K562 (cell line): Measurements from ENCODE around the gene KRTAP4-12. TPM values are rescaled to one million over a fixed set of nuclear protein-coding genes. Genes with fewer than 3 reads are reported as not detected.
"Not testable (repeated sequence)": the region's sequence is repeated elsewhere in the genome, so short reads cannot be mapped to it uniquely, and the experiment has no call there.

ENCODE experiments used
- ATAC-seq: fragments of 200-7000 bp; cut with Tn5 transposase; 3 replicates; pipeline ENCODE4 v1.9.1; 2020; ENCODE audit warnings: moderate library complexity
- BruUV-seq: library from RNA; stranded (reverse); fragments of 400-500 nt; replicated peaks from 2 replicates; lab custom pipeline; 2021; lab: Mats Ljungman, UMichigan
- CTCF ChIA-PET: fragments of 300-600 bp; formaldehyde crosslinking; extraction: SDS; loops from one replicate; lab custom pipeline; 2021; ENCODE audit warnings: low intra/inter-chr PET ratio; lab: Yijun Ruan, JAX
- POLR2A ChIA-PET: fragments of 300-600, 350-650 bp; sonication (Branson Sonifier 250); formaldehyde crosslinking; extraction: SDS; loops from one replicate; lab custom pipeline; 2021; ENCODE audit warnings: antibody characterized with exemption, inconsistent platforms; lab: Yijun Ruan, JAX
- DNase-seq, 4 experiments: peaks; one replicate each; pipeline versions ENCODE4 v3.0.0 to v3.0.0-alpha.2; 2011 to 2018; ENCODE audit warnings: low spot score in 3 of 4, mixed read lengths in 3 of 4; ENCODE audit errors: extremely low read depth in 1 of 4
- FAIRE-seq: peaks from 2 replicates; lab custom pipeline; 2011; peaks lifted over from hg19 to GRCh38; lab: Jason Lieb, UNC
- H2AFZ ChIP-seq: 2 replicates; pipeline ENCODE4 v1.6.0; 2011; ENCODE audit warnings: low read depth, low read length, control low read depth, inconsistent platforms
- H3K27ac ChIP-seq: fragments of 200-600 bp; 3 replicates; pipeline ENCODE4 v1.8.0; 2011; ENCODE audit warnings: low read depth, mild to moderate bottlenecking, control low read depth, inconsistent platforms, low read length, moderate library complexity, mixed read lengths; ENCODE audit errors: extremely low read depth
- H3K27me3 ChIP-seq, 2 experiments: fragments of 300-600 bp in 1 of 2; 2 replicates in 1 of 2; 3 replicates in 1 of 2; pipeline versions ENCODE4 v1.6.0 to v1.8.0; 2011; ENCODE audit warnings: inconsistent platforms in 2 of 2, low read length in 2 of 2, mild to moderate bottlenecking in 1 of 2, mixed read lengths in 1 of 2, moderate library complexity in 1 of 2; ENCODE audit not compliant: control insufficient read depth in 2 of 2, insufficient read depth in 2 of 2
- H3K36me3 ChIP-seq: fragments of 300-600 bp; 3 replicates; pipeline ENCODE4 v1.8.0; 2011; ENCODE audit warnings: mild to moderate bottlenecking, low read length, inconsistent platforms; ENCODE audit not compliant: control insufficient read depth, insufficient read depth
- H3K4me1 ChIP-seq, 2 experiments: fragments of 200-600 bp in 1 of 2; replicated peaks in 1 of 2; 2 replicates in 1 of 2; 3 replicates in 1 of 2; pipeline versions ENCODE4 v1.5.1 to v1.8.0; 2011; ENCODE audit warnings: inconsistent platforms in 2 of 2, low read length in 2 of 2, mild to moderate bottlenecking in 1 of 2, mixed read lengths in 1 of 2, moderate library complexity in 1 of 2; ENCODE audit not compliant: control insufficient read depth in 2 of 2, insufficient read depth in 2 of 2
- H3K4me2 ChIP-seq: 2 replicates; pipeline ENCODE4 v1.6.1; 2011; ENCODE audit warnings: low read length, control low read depth, inconsistent platforms, mixed read lengths; ENCODE audit not compliant: insufficient read depth
- H3K4me3 ChIP-seq: fragments of 200-600 bp; sonication (generic), shearing (Covaris generic); 2 replicates; pipeline ENCODE4 v1.5.1; 2016; ENCODE audit warnings: control low read depth, inconsistent platforms
- H3K79me2 ChIP-seq: fragments of 200-600 bp; 3 replicates; pipeline ENCODE4 v1.8.0; 2011; ENCODE audit warnings: low read length, inconsistent platforms; ENCODE audit not compliant: control insufficient read depth, insufficient read depth
- H3K9ac ChIP-seq, 2 experiments: 2 replicates each; pipeline versions ENCODE4 v1.6.0 to v1.6.1; 2011; ENCODE audit warnings: low read depth in 2 of 2, low read length in 2 of 2, control low read depth in 1 of 2, inconsistent platforms in 1 of 2, mild to moderate bottlenecking in 1 of 2, mixed read lengths in 1 of 2; ENCODE audit not compliant: insufficient read depth in 1 of 2
- H3K9me1 ChIP-seq: one replicate; pipeline ENCODE4 v1.6.0; 2011; ENCODE audit warnings: inconsistent platforms, mild to moderate bottlenecking, low read length, moderate library complexity; ENCODE audit not compliant: control insufficient read depth, insufficient read depth
- H3K9me3 ChIP-seq: replicated peaks from 2 replicates; pipeline ENCODE4 v1.5.1; 2011; ENCODE audit warnings: low read depth, low read length, inconsistent platforms; ENCODE audit not compliant: control insufficient read depth, insufficient read depth
- H4K20me1 ChIP-seq: replicated peaks from 2 replicates; pipeline ENCODE4 v1.6.1; 2011; ENCODE audit warnings: low read length, inconsistent platforms, mixed read lengths; ENCODE audit not compliant: control insufficient read depth, insufficient read depth
- AFF4 ChIP-seq: sonication (generic); formaldehyde crosslinking; IDR thresholded peaks from 2 replicates; pipeline ENCODE4 v1.8.0; 2023; ENCODE audit warnings: mild to moderate bottlenecking, missing genetic modification reagents
- FOXA1 ChIP-seq: fragments of 450-650 bp; IDR thresholded peaks from 2 replicates; pipeline ENCODE4 v1.6.1; 2016; ENCODE audit warnings: mild to moderate bottlenecking, borderline replicate concordance
- KLF16 ChIP-seq: IDR thresholded peaks from 2 replicates; pipeline ENCODE4 v1.6.1; 2016; ENCODE audit warnings: antibody characterized with exemption
- MCM3 ChIP-seq: fragments of 450-650 bp; IDR thresholded peaks from 2 replicates; pipeline ENCODE4 v1.6.1; 2016
- PCBP1 ChIP-seq: fragments of 200-400 bp; formaldehyde crosslinking; IDR thresholded peaks from 2 replicates; pipeline ENCODE4 v1.6.1; 2018; ENCODE audit warnings: mild to moderate bottlenecking, low read depth, low read length; ENCODE audit not compliant: poor library complexity, severe bottlenecking
- POLR2H ChIP-seq: IDR thresholded peaks from 2 replicates; pipeline ENCODE4 v1.6.1; 2016; ENCODE audit warnings: missing genetic modification characterization, low read depth, mild to moderate bottlenecking, control low read depth, missing compliant biosample characterization, moderate library complexity
- SAFB ChIP-seq: fragments of 200-400 bp; formaldehyde crosslinking; IDR thresholded peaks from 2 replicates; pipeline ENCODE4 v1.6.1; 2017; ENCODE audit warnings: low read depth, low read length, borderline replicate concordance
- STAG1 ChIP-seq: sonication (generic); formaldehyde crosslinking; IDR thresholded peaks from 2 replicates; pipeline ENCODE4 v1.5.0; 2020; ENCODE audit warnings: missing genetic modification reagents, borderline replicate concordance
- U2AF2 ChIP-seq: fragments of 200-400 bp; formaldehyde crosslinking; optimal IDR thresholded peaks from 2 replicates; pipeline ENCODE3; 2017; ENCODE audit warnings: low read depth, mild to moderate bottlenecking, low read length
- ZNF668 ChIP-seq: fragments of 250-450 bp; sonication (Bioruptor Pico); IDR thresholded peaks from 2 replicates; pipeline ENCODE4 v1.8.0; 2022; ENCODE audit warnings: mild to moderate bottlenecking, inconsistent platforms
- WGBS: fragments of 100-300 bp; shearing (Covaris generic); methylation state at CpG from one replicate; pipeline ENCODE4 v1.1.6; 2016; ENCODE audit warnings: low coverage, mixed read lengths; ENCODE audit not compliant: insufficient coverage; ENCODE audit errors: missing lambda C conversion rate; 5-methylcytosine and 5-hydroxymethylcytosine counted together
- in situ Hi-C: fragments of 300-500 bp; cut with MboI; formaldehyde crosslinking; loops from 4 replicates; pipeline ENCODE4 v1.15.0; 2018; ENCODE audit warnings: inconsistent platforms, mixed read lengths
- intact Hi-C: fragments of 100-400 bp; cut with micrococcal nuclease; formaldehyde crosslinking; loops from 2 replicates; pipeline ENCODE4 v1.14.2; 2022
- polyA plus RNA-seq, 8 experiments: library from polyadenylated mRNA; depleted of rRNA in 4 of 8; stranded (reverse) in 5 of 8; unstranded in 3 of 8; fragments of >200 nt; fragmentation: Nextera tagmentation in 2 of 8; fragmentation: Illumina TruSeq in 1 of 8; extraction: Ambion mirVana in 2 of 8; extraction: Trizol in 1 of 8; gene quantifications; 2 replicates each; pipeline versions ENCODE4 v1.2.1 to v1.2.3, GENCODE V29; 2011 to 2014; ENCODE audit warnings: inconsistent platforms in 1 of 8, missing spikeins in 1 of 8
- total RNA-seq, 7 experiments: library from RNA; depleted of rRNA in 6 of 7; stranded (reverse); fragments of >200 nt in 6 of 7; fragmentation: Illumina TruSeq in 2 of 7; extraction: Trizol in 2 of 7; gene quantifications; 2 replicates each; pipeline versions ENCODE4 v1.2.1 to v1.2.3, GENCODE V29; 2011 to 2021; ENCODE audit warnings: low replicate concordance in 1 of 7

The KRTAP4-12 gene
- total and polyA plus RNA-seq, 9 of the 15 experiments (the other 6 are each of a cell fraction or from before 2014, with no cell fraction given), result not detected

- TF ChIP-seq STAG1 (CRISPR knock-in tag), result no peak
These were observed 5.3 kb downstream of the KRTAP4-12 start (continued) for GRCh38 chr17:41118721-41119120.

DNA sequence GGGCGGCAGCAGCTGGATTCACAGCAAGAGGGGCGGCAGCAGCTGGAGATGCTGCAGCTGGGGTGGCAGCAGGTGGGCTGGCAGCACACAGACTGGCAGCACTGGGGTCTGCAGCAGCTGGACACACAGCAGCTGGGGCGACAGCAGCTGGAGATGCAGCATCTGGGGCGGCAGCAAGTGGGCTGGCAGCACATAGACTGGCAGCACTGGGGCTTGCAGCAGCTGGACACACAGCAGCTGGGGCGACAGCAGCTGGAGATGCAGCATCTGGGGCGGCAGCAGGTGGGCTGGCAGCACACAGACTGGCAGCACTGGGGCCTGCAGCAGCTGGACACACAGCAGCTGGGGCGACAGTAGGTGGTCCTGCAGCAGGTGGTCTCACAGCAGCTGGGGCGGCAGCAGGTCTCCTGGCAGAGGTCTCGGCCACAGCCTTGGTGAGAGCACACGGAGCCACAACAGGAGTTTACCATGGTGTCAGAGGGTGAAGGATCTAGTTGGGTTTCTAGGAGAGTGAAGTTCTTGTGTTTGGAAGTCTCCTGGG, 6.1 kb downstream of the KRTAP4-12 start, which contains the start of gene KRTAP4-11:
Gene KRTAP4-11 (minus strand): TSS at position 528 of the 541 bp plus-strand sequence. CDS start 58 bp downstream, at position 470.
- DNase-seq, H3K9me1 ChIP-seq, H3K4me1 ChIP-seq, H3K4me3 ChIP-seq, H3K36me3 ChIP-seq, H3K4me2 ChIP-seq, H3K79me2 ChIP-seq, H3K9me3 ChIP-seq, FAIRE-seq, intact Hi-C loops, H3K9ac ChIP-seq, ATAC-seq, H3K27me3 ChIP-seq, H3K27ac ChIP-seq, POLR2A ChIA-PET, in situ Hi-C loops, H2AFZ ChIP-seq, H4K20me1 ChIP-seq, BruUV-seq: not testable (repeated sequence)
- WGBS, result 0% methylated on average over 10 of the region's 10 CpGs
- CTCF ChIA-PET, result interaction anchor here (0.7 kb wide), 1 partner anchor 216 kb away, joined by 3 read pairs; no protein-coding TSS in a partner anchor

GRCh38 chr17:41116297-41116696, 7.7 kb downstream of the KRTAP4-12 start:
- no peaks in the 10 kb centered on the region for H4K20me1 ChIP-seq
- BruUV-seq, result no TSS peak
- no peaks in the 10 kb centered on the region for H3K9me1 ChIP-seq
- DNase-seq (no peak), FAIRE-seq (no peak), ATAC-seq (no peak)
- in situ Hi-C loops, result no loop called here
- ChIA-PET POLR2A (interaction anchor here (0.6 kb wide), 1 partner anchor 11 kb away, joined by 3 read pairs; no protein-coding TSS in a partner anchor), CTCF (no interaction called here)
- TF ChIP-seq SAFB, result no peak
- TF ChIP-seq FOXA1, result no peak
- no peak for TF ChIP-seq KLF16
- no peak for TF ChIP-seq U2AF2
- TF ChIP-seq POLR2H (tag), result no peak
- no peak for TF ChIP-seq ZNF668 (CRISPR knock-in tag)
- TF ChIP-seq PCBP1, result no peak
- TF ChIP-seq AFF4 (CRISPR knock-in tag), result no peak
- no peak for TF ChIP-seq MCM3
- H3K27me3 ChIP-seq, result no peaks in the 10 kb centered on the region
- H3K79me2 ChIP-seq, result no peaks in the 10 kb centered on the region
- no peak overlapping the region for H3K4me3 ChIP-seq
- H2AFZ ChIP-seq, result no peak overlapping the region
- no peak overlapping the region for H3K27ac ChIP-seq
- H3K36me3 ChIP-seq, result no peaks in the 10 kb centered on the region
- no peak overlapping the region for H3K4me2 ChIP-seq
- H3K9me3 ChIP-seq, result no peaks in the 10 kb centered on the region
- intact Hi-C loops, result no loop called here
- WGBS, result 0% methylated on average over 5 of the region's 5 CpGs
- no peak overlapping the region for H3K9ac ChIP-seq
- H3K4me1 ChIP-seq, result no peaks in the 10 kb centered on the region
